ENCODE data around the gene DAB1. TPM values are rescaled to one million over a fixed set of nuclear protein-coding genes. Genes with fewer than 3 reads are reported as not detected.

The DAB1 gene
- total RNA-seq, 1 donor from 2014 or later = 1.6 TPM

DNA sequence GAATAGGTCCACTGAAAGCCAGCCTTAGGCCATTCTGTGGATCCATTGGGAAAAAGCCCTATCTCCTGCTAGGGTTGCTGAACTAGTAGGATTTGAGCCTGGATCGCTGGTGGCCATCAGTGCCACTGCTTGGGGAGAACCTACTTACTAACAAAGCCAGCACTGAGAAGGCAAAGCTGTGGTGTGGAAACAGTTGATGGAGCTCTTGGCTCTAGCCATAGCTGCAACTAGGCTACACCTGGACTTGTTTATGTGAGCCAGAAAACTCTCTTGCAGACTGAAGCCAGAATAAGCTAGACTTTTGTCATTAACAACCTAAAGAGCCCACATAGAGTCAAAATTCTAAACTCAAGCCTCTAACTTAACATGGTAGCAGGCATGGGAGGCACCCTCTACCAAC, 20.7 kb downstream of the DAB1 start:
- no peak overlapping the region for H3K27ac Mint-ChIP-seq (ENCODE audit: unreplicated experiment)
- Histone ChIP-seq H3K4me2 (ENCODE audit: low read length) (no peak overlapping the region), H3K27ac (ENCODE audit: low read depth, low read length) (no peak overlapping the region), H3K79me2 (ENCODE audit: insufficient read depth, low read length) (no peaks in the 10 kb centered on the region), H3K27me3 (ENCODE audit: insufficient read depth, low read length) (no peaks in the 10 kb centered on the region), H3K9me3 (ENCODE audit: insufficient read depth, low read depth, low read length) (no peaks in the 10 kb centered on the region), H3K4me3 (ENCODE audit: insufficient read depth, low read depth, low read length) (no peak overlapping the region), H3K4me1 (ENCODE audit: insufficient read depth, low read length) (no peaks in the 10 kb centered on the region), H3K9ac (ENCODE audit: low read length) (no peak overlapping the region), H4K20me1 (ENCODE audit: insufficient read depth, low read length) (no peaks in the 10 kb centered on the region), H2AFZ (ENCODE audit: low read depth, low read length) (no peak overlapping the region), H3K36me3 (ENCODE audit: insufficient read depth, low read length) (no peaks in the 10 kb centered on the region)
- no peaks in the 10 kb centered on the region for H3K9me3 Mint-ChIP-seq (ENCODE audit: unreplicated experiment)
- DNase-seq (ENCODE audit: low read depth) (no peak), FAIRE-seq (no peak)
- H3K4me3 Mint-ChIP-seq (ENCODE audit: unreplicated experiment) = no peak overlapping the region
- no peak for TF ChIP-seq EZH2 (IDR thresholded peaks at IDR 0.05; ENCODE audit: insufficient read depth, low read length)
- TF ChIP-seq, protein P1, sequence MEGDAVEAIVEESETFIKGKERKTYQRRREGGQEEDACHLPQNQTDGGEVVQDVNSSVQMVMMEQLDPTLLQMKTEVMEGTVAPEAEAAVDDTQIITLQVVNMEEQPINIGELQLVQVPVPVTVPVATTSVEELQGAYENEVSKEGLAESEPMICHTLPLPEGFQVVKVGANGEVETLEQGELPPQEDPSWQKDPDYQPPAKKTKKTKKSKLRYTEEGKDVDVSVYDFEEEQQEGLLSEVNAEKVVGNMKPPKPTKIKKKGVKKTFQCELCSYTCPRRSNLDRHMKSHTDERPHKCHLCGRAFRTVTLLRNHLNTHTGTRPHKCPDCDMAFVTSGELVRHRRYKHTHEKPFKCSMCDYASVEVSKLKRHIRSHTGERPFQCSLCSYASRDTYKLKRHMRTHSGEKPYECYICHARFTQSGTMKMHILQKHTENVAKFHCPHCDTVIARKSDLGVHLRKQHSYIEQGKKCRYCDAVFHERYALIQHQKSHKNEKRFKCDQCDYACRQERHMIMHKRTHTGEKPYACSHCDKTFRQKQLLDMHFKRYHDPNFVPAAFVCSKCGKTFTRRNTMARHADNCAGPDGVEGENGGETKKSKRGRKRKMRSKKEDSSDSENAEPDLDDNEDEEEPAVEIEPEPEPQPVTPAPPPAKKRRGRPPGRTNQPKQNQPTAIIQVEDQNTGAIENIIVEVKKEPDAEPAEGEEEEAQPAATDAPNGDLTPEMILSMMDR (IDR thresholded peaks at IDR 0.05; ENCODE audit: insufficient read depth, low read depth, low read length) = no peak
- no peaks in the 10 kb centered on the region for H3K27me3 Mint-ChIP-seq (ENCODE audit: low read depth, unreplicated experiment)
- peaks cover 7% of the 10 kb centered on the region for H3K4me1 Mint-ChIP-seq (ENCODE audit: low read depth, unreplicated experiment)
- H3K36me3 Mint-ChIP-seq (ENCODE audit: low read depth, unreplicated experiment) = no peaks in the 10 kb centered on the region

DNA sequence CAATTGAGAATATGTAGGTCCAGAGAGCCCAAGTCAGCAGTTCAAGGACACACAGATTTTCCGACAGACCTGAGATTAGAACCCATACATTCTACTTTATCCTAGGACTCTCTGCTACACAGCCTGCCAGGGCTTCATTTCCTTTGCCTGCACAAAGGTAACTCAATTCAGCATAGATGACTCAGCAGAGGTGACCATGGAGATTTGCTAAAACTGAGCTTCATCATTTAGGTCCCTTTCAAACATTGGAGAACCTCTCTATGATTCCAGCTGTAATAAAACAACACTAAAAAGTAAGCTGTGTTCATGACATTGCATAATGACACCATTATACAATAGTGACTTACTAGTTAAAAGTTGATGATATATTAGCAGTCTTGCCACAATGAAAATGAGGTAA, 22.2 kb downstream of the DAB1 start:
- no peak for FAIRE-seq
- H3K36me3 ChIP-seq (ENCODE audit: insufficient read depth, low read length) = no peaks in the 10 kb centered on the region

DNA sequence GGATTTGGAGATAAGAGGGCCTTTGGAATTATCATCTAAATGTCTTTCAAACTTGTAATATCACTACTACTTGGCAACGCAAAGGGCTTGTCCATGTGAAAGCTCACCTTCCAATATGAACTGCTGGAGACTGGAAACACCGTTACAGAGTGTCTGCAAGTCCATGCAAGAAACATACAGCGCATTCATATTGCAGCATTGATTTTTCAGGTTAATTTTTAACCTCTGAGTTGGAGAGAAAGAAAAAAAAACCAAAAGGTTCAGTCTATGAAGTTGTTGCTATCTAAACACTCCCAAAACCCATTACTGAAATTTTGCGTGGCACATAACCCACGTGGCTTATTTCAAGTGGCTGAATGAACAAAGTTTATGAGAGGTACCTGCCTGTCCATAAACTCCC, 23.8 kb downstream of the DAB1 start:
- Histone ChIP-seq H3K9me3 (ENCODE audit: insufficient read depth, low read depth, low read length) (no peaks in the 10 kb centered on the region), H3K4me3 (ENCODE audit: insufficient read depth, low read depth, low read length) (no peak overlapping the region), H3K79me2 (ENCODE audit: insufficient read depth, low read length) (no peaks in the 10 kb centered on the region), H2AFZ (ENCODE audit: low read depth, low read length) (no peak overlapping the region), H3K27ac (ENCODE audit: low read depth, low read length) (no peak overlapping the region), H3K4me2 (ENCODE audit: low read length) (no peak overlapping the region), H3K9ac (ENCODE audit: low read length) (no peak overlapping the region), H4K20me1 (ENCODE audit: insufficient read depth, low read length) (no peaks in the 10 kb centered on the region), H3K4me1 (ENCODE audit: insufficient read depth, low read length) (no peaks in the 10 kb centered on the region), H3K27me3 (ENCODE audit: insufficient read depth, low read length) (no peaks in the 10 kb centered on the region), H3K36me3 (ENCODE audit: insufficient read depth, low read length) (no peaks in the 10 kb centered on the region)
- peaks cover 2% of the 10 kb centered on the region for H3K4me1 Mint-ChIP-seq (ENCODE audit: low read depth, unreplicated experiment)
- H3K27me3 Mint-ChIP-seq (ENCODE audit: low read depth, unreplicated experiment) = peaks cover 4% of the 10 kb centered on the region
- FAIRE-seq (no peak), DNase-seq (ENCODE audit: low read depth) (no peak)
- H3K36me3 Mint-ChIP-seq (ENCODE audit: low read depth, unreplicated experiment) = no peaks in the 10 kb centered on the region
- no peak overlapping the region for H3K4me3 Mint-ChIP-seq (ENCODE audit: unreplicated experiment)
- no peaks in the 10 kb centered on the region for H3K9me3 Mint-ChIP-seq (ENCODE audit: unreplicated experiment)
- H3K27ac Mint-ChIP-seq (ENCODE audit: unreplicated experiment) = no peak overlapping the region
- TF ChIP-seq, protein P1 (IDR thresholded peaks at IDR 0.05; ENCODE audit: insufficient read depth, low read depth, low read length) = no peak
- TF ChIP-seq EZH2 (IDR thresholded peaks at IDR 0.05; ENCODE audit: insufficient read depth, low read length) = no peak

More for the DNA sequence above, 22.2 kb downstream of the DAB1 start:
- H2AFZ ChIP-seq (ENCODE audit: low read depth, low read length) = no peak overlapping the region
- Mint-ChIP-seq H3K27ac (ENCODE audit: unreplicated experiment) (no peak overlapping the region), H3K4me1 (ENCODE audit: low read depth, unreplicated experiment) (peaks cover 2% of the 10 kb centered on the region), H3K36me3 (ENCODE audit: low read depth, unreplicated experiment) (no peaks in the 10 kb centered on the region), H3K4me3 (ENCODE audit: unreplicated experiment) (no peak overlapping the region), H3K9me3 (ENCODE audit: unreplicated experiment) (no peaks in the 10 kb centered on the region), H3K27me3 (ENCODE audit: low read depth, unreplicated experiment) (peaks cover 4% of the 10 kb centered on the region)
- no peak overlapping the region for H3K4me2 ChIP-seq (ENCODE audit: low read length)
- no peak for DNase-seq (ENCODE audit: low read depth)
- H3K9ac ChIP-seq (ENCODE audit: low read length) = no peak overlapping the region
- no peak overlapping the region for H3K4me3 ChIP-seq (ENCODE audit: insufficient read depth, low read depth, low read length)
- H3K9me3 ChIP-seq (ENCODE audit: insufficient read depth, low read depth, low read length) = no peaks in the 10 kb centered on the region
- TF ChIP-seq EZH2 (IDR thresholded peaks at IDR 0.05; ENCODE audit: insufficient read depth, low read length) = no peak
- TF ChIP-seq, protein P1 (IDR thresholded peaks at IDR 0.05; ENCODE audit: insufficient read depth, low read depth, low read length) = no peak
- no peak overlapping the region for H3K27ac ChIP-seq (ENCODE audit: low read depth, low read length)
- no peaks in the 10 kb centered on the region for H3K4me1 ChIP-seq (ENCODE audit: insufficient read depth, low read length)
- no peaks in the 10 kb centered on the region for H3K79me2 ChIP-seq (ENCODE audit: insufficient read depth, low read length)
- H3K27me3 ChIP-seq (ENCODE audit: insufficient read depth, low read length) = no peaks in the 10 kb centered on the region
- no peaks in the 10 kb centered on the region for H4K20me1 ChIP-seq (ENCODE audit: insufficient read depth, low read length)

Measured in astrocyte (in vitro differentiated cells and primary cell).